Measurements from ENCODE around the gene TTLL12.

Gene TTLL12

DNA sequence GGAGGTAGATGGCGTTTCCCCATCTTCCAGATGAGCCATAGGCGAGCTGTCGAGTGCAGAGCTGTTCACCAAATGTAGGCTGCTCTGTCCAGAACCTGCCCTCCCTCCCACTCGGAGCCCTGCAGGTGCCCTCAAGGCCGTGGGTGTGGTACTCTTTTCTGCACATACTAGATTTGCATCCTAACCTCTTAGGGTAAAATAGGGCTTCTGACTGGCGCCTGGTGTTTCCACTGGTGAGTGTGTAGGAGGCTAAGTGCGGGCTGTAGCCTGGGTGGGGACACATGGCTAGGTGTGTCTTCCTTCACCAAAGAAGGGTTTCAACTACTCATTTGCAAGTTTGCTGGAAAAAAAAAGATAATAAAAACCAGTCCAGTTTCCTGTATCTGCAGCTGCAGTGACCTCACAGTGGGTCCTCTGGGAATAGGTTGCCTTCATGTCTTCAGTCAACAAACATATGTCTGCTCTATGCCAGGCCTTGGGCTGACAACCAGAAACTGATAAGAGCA is 67.9 kb downstream of the TTLL12 start:
- FAIRE-seq, result no peak

DNA sequence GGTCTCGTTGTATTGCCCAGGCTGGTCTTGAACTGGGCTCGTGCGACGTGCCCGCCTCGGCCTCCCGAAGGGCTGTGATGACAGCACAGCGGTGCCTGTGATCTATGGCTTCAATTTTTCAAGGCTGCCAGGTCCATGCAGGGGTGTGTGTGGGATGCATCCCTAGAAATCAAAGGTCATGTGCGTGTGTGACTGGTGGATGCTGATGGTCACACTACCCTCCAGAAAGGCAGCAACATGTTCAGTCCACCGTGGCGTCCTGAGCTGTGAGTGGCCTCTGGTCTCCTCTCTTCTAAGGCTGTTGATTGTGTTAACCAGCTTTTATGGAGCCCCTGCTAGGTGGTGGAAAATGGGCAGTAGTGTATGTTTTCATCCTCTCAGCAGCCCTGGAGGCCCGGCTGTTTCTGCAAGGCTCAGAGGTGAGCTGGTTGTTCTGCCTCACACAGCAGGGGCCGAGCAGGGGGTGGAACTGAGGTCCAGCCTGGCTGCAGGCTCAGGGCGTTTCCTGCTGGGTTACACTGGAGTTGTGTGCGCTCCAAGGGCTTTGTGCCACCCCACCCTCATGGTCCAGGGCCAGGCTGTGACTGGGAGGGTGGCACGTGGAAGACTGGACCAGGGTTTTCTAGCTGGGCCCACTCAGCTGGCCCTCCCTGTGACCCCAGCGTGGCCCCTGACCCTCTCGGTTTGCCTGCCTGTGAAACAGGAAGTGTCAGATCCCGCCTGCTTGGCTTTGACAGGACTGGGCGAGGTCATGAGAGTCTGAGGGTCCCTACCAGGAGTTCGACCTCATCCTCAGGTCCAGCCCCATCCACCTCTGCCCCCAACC is 68.7 kb downstream of the TTLL12 start:
- FAIRE-seq, result no peak

GRCh38 chr22:43116932-43117331 is 70.0 kb downstream of the TTLL12 start:
- no peak for FAIRE-seq

Measured in A204.1 (cell line).